Left lung (tissue), 10 donors: ENCODE measurements around the gene CAPN2. TPM values are rescaled to one million over a fixed set of nuclear protein-coding genes. Genes with fewer than 3 reads are reported as not detected.

Source experiments
- ATAC-seq: fragments of 200-7000 bp; cut with Tn5 transposase; one replicate; pipeline ENCODE4 v1.9.1; 2020; ENCODE audit warnings: moderate library complexity
- DNase-seq, 4 donors: peaks; one replicate each; pipeline ENCODE4 v3.0.0-alpha.2; 2013 to 2020
- H3K27ac ChIP-seq, 2 donors: fragments of 200-600 bp; sonication (generic) in 1 of 2; one replicate each; pipeline versions ENCODE4 v1.5.0 to v1.8.0; 2020 to 2021
- H3K27me3 ChIP-seq, 2 donors: fragments of 200-600 bp; sonication (generic) in 1 of 2; one replicate each; pipeline versions ENCODE4 v1.5.0 to v1.8.0; 2020 to 2021
- H3K36me3 ChIP-seq, 2 donors: fragments of 200-600 bp; sonication (generic) in 1 of 2; one replicate each; pipeline versions ENCODE4 v1.5.0 to v1.8.0; 2020 to 2021
- H3K4me1 ChIP-seq, 2 donors: fragments of 200-600 bp; one replicate each; pipeline ENCODE4 v1.8.0; 2021
- H3K4me3 ChIP-seq, 2 donors: fragments of 200-600 bp; sonication (generic) in 1 of 2; one replicate each; pipeline versions ENCODE4 v1.5.0 to v1.8.0; 2020 to 2021; ENCODE audit warnings: mild to moderate bottlenecking in 1 of 2
- H3K9me3 ChIP-seq, 2 donors: fragments of 200-600 bp; sonication (generic) in 1 of 2; one replicate each; pipeline versions ENCODE4 v1.5.0 to v1.8.0; 2020 to 2021
- intact Hi-C, 2 donors: fragments of 100-400 bp; cut with DNase I; formaldehyde crosslinking; loops; one replicate each; pipeline versions ENCODE4 v1.11.2 to v1.14.2; 2022
- polyA plus RNA-seq, 6 donors: library from polyadenylated mRNA; unstranded; fragments of 120-200 nt; gene quantifications; one replicate each; pipeline ENCODE4 v1.2.1, GENCODE V29; 2013; ENCODE audit not compliant: insufficient read length in 6 of 6
- total RNA-seq, 2 donors: library from RNA; stranded (reverse); fragmentation: NEBNext Ultra II Directional; extraction: Animal tissue kit (Norgen Biotek cat#: 25700); gene quantifications; one replicate each; pipeline ENCODE4 v1.2.1, GENCODE V29; 2021
- TF ChIP-seq, protein P1 (sequence below), 2 donors: fragments of 200-600 bp; sonication (generic) in 1 of 2; IDR thresholded peaks; one replicate each; pipeline versions ENCODE4 v1.5.0 to v1.8.0; 2021; ENCODE audit warnings: antibody characterized with exemption in 2 of 2
- donor health status: DM: no; HTN: yes; CAD: no.
- donor health status: DM: no; HTN: no; CAD: no.

The CAPN2 gene
- total and polyA plus RNA-seq, 8 donors: 139 to 434 (median 163) TPM

DNA sequence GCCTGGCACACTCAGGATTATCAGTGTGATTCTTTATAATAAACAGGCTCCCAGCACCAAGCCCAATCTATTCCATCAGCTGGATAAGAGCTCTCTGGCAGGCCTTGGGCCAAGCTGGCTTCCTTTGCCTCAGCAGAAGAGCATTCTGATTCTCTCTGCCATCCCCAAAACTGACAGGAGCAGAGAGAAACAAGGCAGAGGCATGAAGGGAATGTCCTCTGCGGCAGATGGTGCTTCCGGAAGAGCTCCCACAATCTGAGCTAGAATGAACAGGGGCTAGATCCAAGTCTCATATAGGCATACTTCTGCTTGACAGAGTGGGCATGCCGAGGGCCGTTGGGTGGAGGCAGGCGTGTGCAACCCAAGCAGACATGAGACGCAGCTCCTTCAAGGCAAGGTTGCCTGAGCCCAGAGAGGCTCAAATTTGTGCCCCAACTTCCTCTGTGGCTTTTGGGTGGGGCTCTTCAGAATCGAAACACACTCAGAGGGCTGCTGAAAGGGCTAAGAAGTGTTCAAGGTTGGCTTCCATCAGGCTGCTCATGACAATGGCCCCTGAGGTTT, 4.0 kb downstream of the CAPN2 start:
- no peaks in the 10 kb centered on the region for H3K27me3 ChIP-seq
- ATAC-seq (no peak), DNase-seq (peak in 1 of 4 donors; percentile 23)
- H3K4me1 ChIP-seq: peaks cover 42 to 93% of the 10 kb centered on the region in 2 donors
- TF ChIP-seq, protein P1, sequence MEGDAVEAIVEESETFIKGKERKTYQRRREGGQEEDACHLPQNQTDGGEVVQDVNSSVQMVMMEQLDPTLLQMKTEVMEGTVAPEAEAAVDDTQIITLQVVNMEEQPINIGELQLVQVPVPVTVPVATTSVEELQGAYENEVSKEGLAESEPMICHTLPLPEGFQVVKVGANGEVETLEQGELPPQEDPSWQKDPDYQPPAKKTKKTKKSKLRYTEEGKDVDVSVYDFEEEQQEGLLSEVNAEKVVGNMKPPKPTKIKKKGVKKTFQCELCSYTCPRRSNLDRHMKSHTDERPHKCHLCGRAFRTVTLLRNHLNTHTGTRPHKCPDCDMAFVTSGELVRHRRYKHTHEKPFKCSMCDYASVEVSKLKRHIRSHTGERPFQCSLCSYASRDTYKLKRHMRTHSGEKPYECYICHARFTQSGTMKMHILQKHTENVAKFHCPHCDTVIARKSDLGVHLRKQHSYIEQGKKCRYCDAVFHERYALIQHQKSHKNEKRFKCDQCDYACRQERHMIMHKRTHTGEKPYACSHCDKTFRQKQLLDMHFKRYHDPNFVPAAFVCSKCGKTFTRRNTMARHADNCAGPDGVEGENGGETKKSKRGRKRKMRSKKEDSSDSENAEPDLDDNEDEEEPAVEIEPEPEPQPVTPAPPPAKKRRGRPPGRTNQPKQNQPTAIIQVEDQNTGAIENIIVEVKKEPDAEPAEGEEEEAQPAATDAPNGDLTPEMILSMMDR (IDR thresholded peaks at IDR 0.05): no peak
- peak overlapping the region; percentile 96 to 98 for H3K27ac ChIP-seq
- no peaks in the 10 kb centered on the region for H3K9me3 ChIP-seq
- peak overlapping the region in 1 of 2 donors; percentile 73 for H3K4me3 ChIP-seq
- intact Hi-C loops: no loop called here
- peaks cover 0 to 44% of the 10 kb centered on the region in 2 donors for H3K36me3 ChIP-seq

DNA sequence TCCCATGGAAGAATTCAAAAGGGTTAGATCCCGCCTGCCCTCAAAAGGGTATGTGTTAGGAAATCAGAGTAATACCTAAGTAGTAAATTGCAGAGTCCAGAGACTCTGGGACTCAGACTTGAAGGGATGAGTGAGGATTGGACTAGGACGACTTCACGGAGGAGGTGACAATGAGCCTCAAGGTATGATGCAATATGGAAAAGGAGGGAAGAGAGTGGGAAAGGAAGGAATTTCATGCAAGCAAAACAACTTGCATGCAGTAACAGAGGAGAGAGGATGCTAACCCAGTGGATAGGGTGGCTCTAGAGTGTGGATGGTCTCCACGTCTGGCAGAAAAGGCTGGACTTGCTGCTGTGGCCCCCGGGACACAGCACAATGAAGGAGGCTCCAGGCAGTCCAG, 4.8 kb downstream of the CAPN2 start:
- no peaks in the 10 kb centered on the region for H3K27me3 ChIP-seq
- H3K4me3 ChIP-seq: no peak overlapping the region
- H3K4me1 ChIP-seq: peaks cover 42 to 94% of the 10 kb centered on the region in 2 donors
- TF ChIP-seq, protein P1 (IDR thresholded peaks at IDR 0.05): no peak
- intact Hi-C loops: no loop called here
- ATAC-seq: no peak
- peaks cover 0 to 48% of the 10 kb centered on the region in 2 donors for H3K36me3 ChIP-seq
- H3K27ac ChIP-seq: peak overlapping the region; percentile 96 to 98
- no peak for DNase-seq
- H3K9me3 ChIP-seq: no peaks in the 10 kb centered on the region

DNA sequence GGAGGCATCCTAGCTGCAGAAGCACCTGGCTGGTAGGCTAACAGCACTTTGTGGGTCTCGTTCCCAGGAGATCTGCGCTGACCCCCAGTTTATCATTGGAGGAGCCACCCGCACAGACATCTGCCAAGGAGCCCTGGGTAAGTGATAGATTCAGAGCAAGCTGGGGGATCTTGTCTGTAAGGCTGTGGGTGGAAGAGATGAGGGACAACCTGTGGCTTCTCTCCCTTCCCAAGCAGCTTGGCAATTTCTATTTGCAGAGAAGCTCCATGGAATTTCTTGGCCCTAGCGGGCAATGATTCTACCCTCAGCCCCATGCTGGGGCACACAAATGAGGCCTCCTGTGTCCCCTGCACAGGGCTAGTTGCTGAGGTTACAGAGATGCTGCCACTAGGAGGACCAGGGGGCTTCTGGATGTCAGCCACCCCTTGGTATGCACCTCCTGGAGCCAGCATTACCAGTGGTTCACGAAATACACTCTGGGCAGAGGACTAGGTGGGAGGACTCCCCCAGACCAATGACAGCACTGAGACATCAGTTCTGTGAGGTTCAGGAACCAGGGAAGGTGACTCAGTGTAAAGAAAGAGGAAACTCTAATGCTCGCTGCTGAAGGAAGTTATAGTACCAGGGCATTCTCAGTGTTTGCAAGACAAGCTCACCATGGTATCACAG, 5.5 kb downstream of the CAPN2 start:
- peaks cover 47 to 99% of the 10 kb centered on the region in 2 donors for H3K4me1 ChIP-seq
- no peak for ATAC-seq
- peak overlapping the region in 1 of 2 donors; percentile 96 for H3K27ac ChIP-seq
- TF ChIP-seq, protein P1 (IDR thresholded peaks at IDR 0.05): no peak
- no peak overlapping the region for H3K4me3 ChIP-seq
- intact Hi-C loops: no loop called here
- H3K36me3 ChIP-seq: peaks cover 0 to 50% of the 10 kb centered on the region in 2 donors
- DNase-seq: no peak
- no peaks in the 10 kb centered on the region for H3K9me3 ChIP-seq
- H3K27me3 ChIP-seq: no peaks in the 10 kb centered on the region

DNA sequence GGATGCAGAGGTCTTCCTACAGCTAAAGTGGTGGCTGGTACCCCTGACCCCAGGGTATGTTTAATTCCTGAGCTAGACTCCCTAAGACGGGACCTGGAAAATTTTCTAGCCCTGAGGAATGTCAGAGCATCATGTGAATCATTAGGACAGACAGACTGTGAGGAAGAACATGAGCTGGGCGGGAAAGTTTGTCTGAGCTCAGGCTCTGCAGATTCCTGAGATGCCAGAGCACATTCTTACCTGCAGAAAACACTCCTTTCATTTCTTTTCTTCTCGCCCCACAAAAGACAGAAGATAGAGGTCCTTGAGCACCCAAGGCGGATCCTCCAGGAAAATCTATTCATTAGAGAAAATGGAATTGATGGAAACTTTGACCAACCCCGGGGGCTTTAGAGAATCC, 6.5 kb downstream of the CAPN2 start:
- Histone ChIP-seq H3K9me3 (no peaks in the 10 kb centered on the region), H3K27ac (peak overlapping the region; percentile 23 to 96), H3K4me3 (no peak overlapping the region), H3K36me3 (peaks cover 0 to 61% of the 10 kb centered on the region in 2 donors), H3K4me1 (peaks cover 46 to 100% of the 10 kb centered on the region in 2 donors), H3K27me3 (no peaks in the 10 kb centered on the region)
- DNase-seq (no peak), ATAC-seq (no peak)
- intact Hi-C loops: no loop called here
- TF ChIP-seq, protein P1 (IDR thresholded peaks at IDR 0.05): no peak

DNA sequence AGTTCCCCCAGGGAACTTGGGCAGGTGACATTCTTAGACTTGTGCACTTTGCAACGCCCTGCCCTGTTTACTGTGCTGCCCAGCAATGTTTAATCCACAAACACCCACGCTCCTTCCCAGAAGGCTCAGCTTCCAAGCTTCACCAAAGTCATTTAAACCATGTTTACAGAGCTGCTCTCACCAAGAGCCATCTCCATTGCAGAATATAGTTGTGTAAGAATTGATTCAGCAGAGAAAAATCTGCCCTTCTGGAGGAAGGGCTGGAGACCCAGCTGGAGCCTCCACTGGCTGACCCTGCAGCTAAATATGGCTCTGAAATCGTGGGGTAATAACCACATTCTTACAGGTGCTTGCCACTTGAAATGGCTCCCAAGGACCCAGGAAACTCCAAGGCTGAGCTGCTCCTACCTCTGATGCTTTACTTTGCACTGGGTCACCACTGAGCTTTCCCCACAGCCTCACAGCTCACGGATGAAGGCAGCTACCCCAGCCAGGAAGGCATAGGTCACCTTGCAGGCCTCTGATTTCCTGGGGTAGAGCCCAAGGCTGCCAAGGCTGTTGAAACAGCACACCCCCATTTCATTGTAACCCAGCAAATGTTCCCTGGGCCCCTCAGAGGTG, 8.7 kb downstream of the CAPN2 start:
- Histone ChIP-seq H3K27ac (peak overlapping the region; percentile 75 to 96), H3K36me3 (peaks cover 0 to 67% of the 10 kb centered on the region in 2 donors), H3K9me3 (no peaks in the 10 kb centered on the region), H3K4me1 (peaks cover 31 to 99% of the 10 kb centered on the region in 2 donors), H3K27me3 (no peaks in the 10 kb centered on the region), H3K4me3 (no peak overlapping the region)
- ATAC-seq (peak; percentile 87), DNase-seq (peak in 1 of 4 donors; percentile 70)
- intact Hi-C loops: no loop called here
- TF ChIP-seq, protein P1 (IDR thresholded peaks at IDR 0.05): no peak
